ENCODE data around the gene MYO9A. TPM values are rescaled to one million over a fixed set of nuclear protein-coding genes. Genes with fewer than 3 reads are reported as not detected.
"Not testable (repeated sequence)": the region's sequence is repeated elsewhere in the genome, so short reads cannot be mapped to it uniquely, and the experiment has no call there.

MYO9A gene
- total RNA-seq, 2 experiments from 2014 or later = 18.6 to 22.2 TPM

DNA sequence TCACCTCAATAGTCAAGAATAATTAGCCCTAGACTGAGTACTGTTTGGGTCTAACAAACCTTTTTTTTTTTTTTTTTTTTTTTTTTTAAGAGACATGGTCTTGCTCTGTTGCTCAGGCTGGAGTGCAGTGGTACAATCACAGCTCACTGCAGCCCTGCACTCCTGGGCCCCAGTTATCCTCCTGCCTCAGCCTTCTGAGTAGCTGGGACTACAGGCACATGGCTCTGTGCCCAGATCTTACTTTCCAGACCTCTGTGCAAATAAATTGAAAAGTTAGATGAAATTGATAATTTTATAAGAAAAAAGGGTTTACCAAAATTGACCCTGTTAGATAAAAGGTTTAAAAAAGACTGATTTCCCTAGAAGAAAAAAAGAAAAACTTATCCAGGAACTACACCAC lies 228.6 kb downstream of the MYO9A start:
- DNase-seq = no peak
- Mint-ChIP-seq H3K9me3 (no peaks in the 10 kb centered on the region), H3K27me3 (no peaks in the 10 kb centered on the region), H3K36me3 (ENCODE audit: low read depth) (peaks cover 3% of the 10 kb centered on the region), H3K4me3 (no peak overlapping the region), H3K27ac (no peak overlapping the region), H3K4me1 (no peaks in the 10 kb centered on the region)
- ChIA-PET CTCF (no interaction called here), POLR2A (no interaction called here)

DNA sequence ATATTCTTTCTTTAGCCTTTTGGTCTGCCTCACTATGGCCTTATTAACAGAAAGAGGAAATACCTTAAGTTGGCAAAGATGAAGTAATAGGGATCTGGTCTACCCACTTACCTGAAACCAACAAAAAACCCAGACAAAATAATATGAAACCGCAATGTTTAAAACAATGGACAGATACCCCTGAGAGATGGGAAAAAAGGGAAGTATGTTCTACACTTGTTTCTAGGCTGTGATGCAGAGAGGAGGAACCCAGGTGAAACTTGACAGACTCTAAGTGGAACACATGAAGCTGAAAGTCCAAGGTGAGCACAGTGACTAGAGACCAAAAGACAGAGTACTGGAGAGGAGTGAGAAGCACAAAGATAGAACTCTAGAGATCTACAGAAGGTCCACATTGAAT lies 229.2 kb downstream of the MYO9A start:
- Mint-ChIP-seq H3K4me1 (no peaks in the 10 kb centered on the region), H3K4me3 (no peak overlapping the region), H3K27me3 (no peaks in the 10 kb centered on the region), H3K9me3 (no peaks in the 10 kb centered on the region), H3K36me3 (ENCODE audit: low read depth) (peaks cover 3% of the 10 kb centered on the region), H3K27ac (no peak overlapping the region)
- ChIA-PET POLR2A (no interaction called here), CTCF (no interaction called here)
- no peak for DNase-seq

- H3K9me3 Mint-ChIP-seq = no peaks in the 10 kb centered on the region
- H3K36me3 Mint-ChIP-seq (ENCODE audit: low read depth) = peaks cover 3% of the 10 kb centered on the region
- DNase-seq = no peak
- H3K4me3 Mint-ChIP-seq = no peak overlapping the region
- H3K4me1 Mint-ChIP-seq = no peaks in the 10 kb centered on the region
- ChIA-PET POLR2A (no interaction called here), CTCF (no interaction called here)
- H3K27me3 Mint-ChIP-seq = no peaks in the 10 kb centered on the region
- no peak overlapping the region for H3K27ac Mint-ChIP-seq
Measured at GRCh38 chr15:71885390-71885789, 232.6 kb downstream of the MYO9A start.

- H3K9me3 Mint-ChIP-seq = no peaks in the 10 kb centered on the region
- H3K4me3 Mint-ChIP-seq = no peak overlapping the region
- CTCF ChIA-PET = no interaction called here
- H3K36me3 Mint-ChIP-seq (ENCODE audit: low read depth) = peaks cover 7% of the 10 kb centered on the region
- no peak overlapping the region for H3K27ac Mint-ChIP-seq
- no peak for DNase-seq
- no peaks in the 10 kb centered on the region for H3K4me1 Mint-ChIP-seq
- no peaks in the 10 kb centered on the region for H3K27me3 Mint-ChIP-seq
- POLR2A ChIA-PET = no interaction called here
Measured at GRCh38 chr15:71883447-71883846, 234.5 kb downstream of the MYO9A start.

GRCh38 chr15:71880276-71880675 lies 237.7 kb downstream of the MYO9A start:
- H3K4me1 Mint-ChIP-seq = no peaks in the 10 kb centered on the region
- peaks cover 4% of the 10 kb centered on the region for H3K36me3 Mint-ChIP-seq (ENCODE audit: low read depth)
- H3K27me3 Mint-ChIP-seq = no peaks in the 10 kb centered on the region
- ChIA-PET POLR2A (interaction anchor here (1.0 kb wide), 1 partner anchor 13 kb away, joined by 3 read pairs; no protein-coding TSS in a partner anchor), CTCF (no interaction called here)
- no peak for DNase-seq
- H3K9me3 Mint-ChIP-seq = no peaks in the 10 kb centered on the region
- no peak overlapping the region for H3K4me3 Mint-ChIP-seq
- no peak overlapping the region for H3K27ac Mint-ChIP-seq

DNA sequence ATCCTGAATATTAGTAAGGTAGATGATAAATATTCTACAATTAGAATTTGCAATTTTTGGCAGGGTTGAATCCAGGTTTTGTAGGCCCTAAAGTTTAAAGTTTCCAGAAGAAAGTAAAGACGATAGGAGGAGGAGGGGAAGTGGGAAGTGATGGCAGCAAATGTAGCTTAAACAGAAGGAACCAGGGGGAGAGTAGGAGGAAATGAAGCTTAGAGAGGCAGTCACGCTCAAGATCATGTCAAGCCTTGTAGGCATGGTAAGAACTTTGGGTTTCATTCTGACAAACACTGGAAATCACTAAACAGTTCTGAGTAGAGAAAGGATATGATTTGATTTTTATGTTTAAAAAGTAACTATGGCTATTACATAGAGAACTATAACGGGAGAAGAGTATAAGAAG lies 243.7 kb downstream of the MYO9A start:
- no peak overlapping the region for H3K4me3 Mint-ChIP-seq
- CTCF ChIA-PET = no interaction called here
- H3K27me3 Mint-ChIP-seq = no peaks in the 10 kb centered on the region
- DNase-seq = no peak
- no peaks in the 10 kb centered on the region for H3K4me1 Mint-ChIP-seq
- H3K36me3 Mint-ChIP-seq (ENCODE audit: low read depth) = no peaks in the 10 kb centered on the region
- POLR2A ChIA-PET = no interaction called here
- no peak overlapping the region for H3K27ac Mint-ChIP-seq
- no peaks in the 10 kb centered on the region for H3K9me3 Mint-ChIP-seq

GRCh38 chr15:71858232-71858631 lies 259.7 kb downstream of the MYO9A start:
- POLR2A ChIA-PET; H3K4me1 Mint-ChIP-seq; DNase-seq; H3K27me3 Mint-ChIP-seq; H3K9me3 Mint-ChIP-seq; H3K4me3 Mint-ChIP-seq; H3K27ac Mint-ChIP-seq; H3K36me3 Mint-ChIP-seq (ENCODE audit: low read depth); CTCF ChIA-PET: not testable (repeated sequence)

GRCh38 chr15:71853543-71853942 lies 264.4 kb downstream of the MYO9A start:
- H3K4me1 Mint-ChIP-seq = peaks cover 3% of the 10 kb centered on the region
- H3K27ac Mint-ChIP-seq = no peak overlapping the region
- no peak overlapping the region for H3K4me3 Mint-ChIP-seq

GRCh38 chr15:71844916-71845315 lies 273.0 kb downstream of the MYO9A start:
- no peak for DNase-seq
- Mint-ChIP-seq H3K27ac (no peak overlapping the region), H3K9me3 (no peaks in the 10 kb centered on the region), H3K36me3 (ENCODE audit: low read depth) (peaks cover 8% of the 10 kb centered on the region), H3K27me3 (no peaks in the 10 kb centered on the region), H3K4me3 (no peak overlapping the region), H3K4me1 (no peaks in the 10 kb centered on the region)
- ChIA-PET POLR2A (no interaction called here), CTCF (no interaction called here)

More at GRCh38 chr15:71853543-71853942, 264.4 kb downstream of the MYO9A start:
- DNase-seq = no peak
- H3K36me3 Mint-ChIP-seq (ENCODE audit: low read depth) = no peaks in the 10 kb centered on the region
- CTCF ChIA-PET = no interaction called here
- H3K9me3 Mint-ChIP-seq = no peaks in the 10 kb centered on the region
- H3K27me3 Mint-ChIP-seq = no peaks in the 10 kb centered on the region
- POLR2A ChIA-PET = no interaction called here

DNA sequence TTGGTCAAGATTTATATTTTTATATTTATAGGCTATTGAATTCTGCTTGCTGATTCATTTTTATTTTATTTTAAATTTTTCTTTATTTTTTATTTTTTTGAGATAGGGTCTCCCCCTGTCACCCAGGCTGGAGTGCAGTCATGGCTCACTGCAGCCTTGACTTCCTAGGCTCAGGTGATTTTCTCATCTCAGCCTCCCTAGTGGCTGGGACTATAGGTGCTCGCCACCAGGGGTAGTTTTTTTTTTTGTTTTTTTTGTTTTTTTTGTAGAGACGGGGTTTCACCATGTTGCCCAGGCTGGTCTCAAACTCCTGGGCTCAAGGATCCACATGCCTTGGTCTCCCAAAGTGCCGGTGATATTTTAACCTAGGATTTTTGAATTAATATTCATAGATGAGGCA lies 276.4 kb downstream of the MYO9A start:
- H3K36me3 Mint-ChIP-seq (ENCODE audit: low read depth) = peaks cover 2% of the 10 kb centered on the region
- H3K27me3 Mint-ChIP-seq = no peaks in the 10 kb centered on the region
- no peaks in the 10 kb centered on the region for H3K9me3 Mint-ChIP-seq
- ChIA-PET POLR2A (no interaction called here), CTCF (no interaction called here)
- no peak for DNase-seq
- no peak overlapping the region for H3K27ac Mint-ChIP-seq
- H3K4me3 Mint-ChIP-seq = no peak overlapping the region
- H3K4me1 Mint-ChIP-seq = no peaks in the 10 kb centered on the region

DNA sequence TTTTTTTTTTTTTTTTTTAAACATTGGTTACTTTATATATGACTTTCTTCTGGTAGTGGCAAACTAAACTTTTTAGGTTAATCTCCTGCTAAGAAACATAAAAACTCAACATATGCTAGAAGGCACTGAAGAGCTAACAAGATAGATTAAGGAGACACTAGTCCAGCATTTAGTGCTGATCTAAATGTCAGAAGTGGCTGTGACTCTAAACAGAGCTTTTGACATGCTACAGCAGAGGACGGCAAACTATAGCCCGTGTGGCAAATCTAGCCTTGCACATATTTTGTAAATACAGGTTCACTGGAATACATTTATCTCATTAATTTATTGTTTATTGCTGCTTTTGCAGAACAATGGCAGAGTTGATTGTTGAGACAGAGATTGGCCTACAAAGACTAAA lies 287.0 kb downstream of the MYO9A start:
- H3K4me3 Mint-ChIP-seq = no peak overlapping the region
- no peaks in the 10 kb centered on the region for H3K4me1 Mint-ChIP-seq
- no peaks in the 10 kb centered on the region for H3K27me3 Mint-ChIP-seq
- peaks cover 36% of the 10 kb centered on the region for H3K36me3 Mint-ChIP-seq (ENCODE audit: low read depth)
- CTCF ChIA-PET = no interaction called here
- no peak overlapping the region for H3K27ac Mint-ChIP-seq
- no peaks in the 10 kb centered on the region for H3K9me3 Mint-ChIP-seq
- POLR2A ChIA-PET = no interaction called here
- DNase-seq = no peak

DNA sequence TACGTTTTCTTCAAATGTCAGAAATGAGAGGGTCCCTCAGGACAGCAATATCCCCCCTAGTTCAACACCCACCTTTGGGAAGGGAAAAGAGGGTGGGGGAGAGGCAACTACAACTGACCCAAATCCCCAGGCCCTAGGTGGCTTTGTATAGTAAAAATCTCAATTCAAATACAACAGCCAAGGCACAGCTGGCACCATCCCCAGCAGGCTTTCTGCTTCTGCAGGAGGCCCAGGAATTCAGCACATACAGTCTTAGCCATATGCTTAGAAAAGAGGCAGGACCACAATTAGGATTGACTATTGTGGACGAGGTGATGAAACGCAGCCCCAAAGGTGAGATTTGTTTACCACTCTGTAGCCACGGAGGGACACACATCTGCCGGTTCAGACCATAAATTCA lies 291.8 kb downstream of the MYO9A start:
- Mint-ChIP-seq H3K9me3 (peaks cover 17% of the 10 kb centered on the region), H3K36me3 (ENCODE audit: low read depth) (peaks cover 54% of the 10 kb centered on the region), H3K27me3 (no peaks in the 10 kb centered on the region), H3K4me3 (no peak overlapping the region), H3K4me1 (no peaks in the 10 kb centered on the region), H3K27ac (no peak overlapping the region)
- POLR2A ChIA-PET = no interaction called here
- DNase-seq = no peak
- CTCF ChIA-PET = no interaction called here

GRCh38 chr15:71825021-71825730 lies 292.8 kb downstream of the MYO9A start:
- H3K27me3 Mint-ChIP-seq = no peaks in the 10 kb centered on the region
- H3K27ac Mint-ChIP-seq = no peak overlapping the region
- DNase-seq = no peak
- peaks cover 53% of the 10 kb centered on the region for H3K36me3 Mint-ChIP-seq (ENCODE audit: low read depth)
- ChIA-PET POLR2A (no interaction called here), CTCF (no interaction called here)
- no peaks in the 10 kb centered on the region for H3K4me1 Mint-ChIP-seq
- no peak overlapping the region for H3K4me3 Mint-ChIP-seq
- H3K9me3 Mint-ChIP-seq = peaks cover 24% of the 10 kb centered on the region

- H3K27me3 Mint-ChIP-seq = no peaks in the 10 kb centered on the region
- no peak for DNase-seq
- no peak overlapping the region for H3K27ac Mint-ChIP-seq
- no peak overlapping the region for H3K4me3 Mint-ChIP-seq
- POLR2A ChIA-PET = no interaction called here
- CTCF ChIA-PET = no interaction called here
- H3K9me3 Mint-ChIP-seq = peaks cover 32% of the 10 kb centered on the region
- H3K4me1 Mint-ChIP-seq = no peaks in the 10 kb centered on the region
- peaks cover 44% of the 10 kb centered on the region for H3K36me3 Mint-ChIP-seq (ENCODE audit: low read depth)
Measured at GRCh38 chr15:71823801-71824200, 294.1 kb downstream of the MYO9A start.

Data from activated CD4-positive, alpha-beta memory T cell treated with anti-CD3 and anti-CD28 coated beads, Interleukin-2, amount 10 ng/mL, durations not matched to agents 7 days and 5 days (primary cell).